IMR-90 (cell line): ENCODE data around the gene NBEA. TPM values are rescaled to one million over a fixed set of nuclear protein-coding genes. Genes with fewer than 3 reads are reported as not detected.

ENCODE experiments used
- ATAC-seq: fragments of 200-7000 bp; cut with Tn5 transposase; 2 replicates; pipeline ENCODE4 v1.9.1; 2020; ENCODE audit warnings: low read depth, mild to moderate bottlenecking, moderate library complexity
- BruUV-seq: library from RNA; stranded (reverse); fragments of 400-500 nt; replicated peaks from 2 replicates; lab custom pipeline; 2021; lab: Mats Ljungman, UMichigan
- CTCF ChIA-PET: fragments of 300-600 bp; formaldehyde crosslinking; extraction: SDS; loops from one replicate; lab custom pipeline; 2021; ENCODE audit warnings: antibody characterized with exemption; lab: Yijun Ruan, JAX
- POLR2A ChIA-PET: fragments of 300-600 bp; sonication (Branson Sonifier 250); formaldehyde crosslinking; loops from one replicate; lab custom pipeline; 2022; ENCODE audit warnings: antibody characterized with exemption; ENCODE audit not compliant: unreplicated experiment; lab: Charles Lee
- DNase-seq: peaks from one replicate; pipeline ENCODE4 v3.0.0; 2013
- H2AFZ ChIP-seq: replicated peaks from 2 replicates; pipeline ENCODE3; 2013; ENCODE audit warnings: low read length, mild to moderate bottlenecking; ENCODE audit not compliant: poor library complexity
- H2AK5ac ChIP-seq: 2 replicates; pipeline ENCODE4 v1.6.1; 2013; ENCODE audit warnings: low read depth, low read length, inconsistent platforms
- H2AK9ac ChIP-seq: replicated peaks from 2 replicates; pipeline ENCODE3; 2013; ENCODE audit warnings: mild to moderate bottlenecking, low read depth, low read length, moderate library complexity; ENCODE audit not compliant: poor library complexity
- H2BK120ac ChIP-seq: 2 replicates; pipeline ENCODE4 v1.6.1; 2013; ENCODE audit warnings: low read depth, low read length, inconsistent platforms
- H2BK15ac ChIP-seq: 3 replicates; pipeline ENCODE4 v1.6.1; 2013; ENCODE audit warnings: low read depth, low read length, inconsistent platforms
- H2BK20ac ChIP-seq: 2 replicates; pipeline ENCODE4 v1.6.1; 2013; ENCODE audit warnings: low read depth, mild to moderate bottlenecking, inconsistent platforms, low read length, moderate library complexity
- H2BK5ac ChIP-seq: 2 replicates; pipeline ENCODE4 v1.6.1; 2013; ENCODE audit warnings: mild to moderate bottlenecking, low read depth, low read length, inconsistent platforms; ENCODE audit not compliant: poor library complexity, severe bottlenecking
- H3K14ac ChIP-seq: replicated peaks from 2 replicates; pipeline ENCODE4 v1.6.1; 2013; ENCODE audit warnings: low read depth, low read length, inconsistent platforms
- H3K18ac ChIP-seq: 2 replicates; pipeline ENCODE4 v1.6.1; 2013; ENCODE audit warnings: low read depth, low read length, control low read depth
- H3K23ac ChIP-seq: 2 replicates; pipeline ENCODE4 v1.6.1; 2013; ENCODE audit warnings: low read depth, low read length, inconsistent platforms
- H3K27ac ChIP-seq: 2 replicates; pipeline ENCODE4 v1.5.1; 2013; ENCODE audit warnings: mild to moderate bottlenecking, control low read depth, low read length; ENCODE audit not compliant: insufficient read depth
- H3K27me3 ChIP-seq: 2 replicates; pipeline ENCODE4 v1.6.1; 2013; ENCODE audit warnings: low read length; ENCODE audit not compliant: control insufficient read depth, insufficient read depth
- H3K36me3 ChIP-seq: 2 replicates; pipeline ENCODE4 v1.6.1; 2013; ENCODE audit warnings: low read length, mixed read lengths; ENCODE audit not compliant: control insufficient read depth, insufficient read depth
- H3K4ac ChIP-seq: 2 replicates; pipeline ENCODE4 v1.6.1; 2013; ENCODE audit warnings: low read depth, low read length, inconsistent platforms
- H3K4me1 ChIP-seq: 2 replicates; pipeline ENCODE4 v1.6.1; 2013; ENCODE audit warnings: low read length, mixed read lengths; ENCODE audit not compliant: control insufficient read depth, insufficient read depth
- H3K4me2 ChIP-seq: 2 replicates; pipeline ENCODE4 v1.6.1; 2013; ENCODE audit warnings: low read depth, mild to moderate bottlenecking, control low read depth, low read length, moderate library complexity
- H3K4me3 ChIP-seq: 2 replicates; pipeline ENCODE4 v1.5.1; 2013; ENCODE audit warnings: low read depth, mild to moderate bottlenecking, control low read depth, low read length, moderate library complexity; ENCODE audit not compliant: insufficient read depth
- H3K56ac ChIP-seq: 2 replicates; pipeline ENCODE4 v1.6.1; 2013; ENCODE audit warnings: low read length, inconsistent platforms; ENCODE audit not compliant: insufficient read depth; ENCODE audit errors: extremely low read depth
- H3K79me1 ChIP-seq, 2 experiments: 2 replicates each; pipeline ENCODE4 v1.6.1; 2013; ENCODE audit warnings: low read length in 2 of 2, inconsistent platforms in 1 of 2, low read depth in 1 of 2
- H3K9ac ChIP-seq: 2 replicates; pipeline ENCODE4 v1.6.1; 2013; ENCODE audit warnings: low read depth, low read length, control low read depth
- H3K9me1 ChIP-seq: 2 replicates; pipeline ENCODE4 v1.6.1; 2013; ENCODE audit warnings: low read length, inconsistent platforms; ENCODE audit not compliant: insufficient read depth
- H3K9me3 ChIP-seq: 2 replicates; pipeline ENCODE4 v1.6.1; 2013; ENCODE audit warnings: low read length; ENCODE audit not compliant: control insufficient read depth, insufficient read depth
- H4K20me1 ChIP-seq: 2 replicates; pipeline ENCODE4 v1.6.1; 2013; ENCODE audit warnings: low read length, inconsistent platforms; ENCODE audit not compliant: insufficient read depth
- H4K5ac ChIP-seq: 2 replicates; pipeline ENCODE4 v1.6.1; 2013; ENCODE audit warnings: mild to moderate bottlenecking, low read depth, low read length, control low read depth
- H4K8ac ChIP-seq, 2 experiments: 2 replicates each; pipeline ENCODE4 v1.6.1; 2013; ENCODE audit warnings: low read depth in 2 of 2, low read length in 2 of 2, control low read depth in 1 of 2, inconsistent platforms in 1 of 2
- H4K91ac ChIP-seq: 2 replicates; pipeline ENCODE4 v1.6.1; 2013; ENCODE audit warnings: low read depth, low read length, inconsistent platforms; ENCODE audit not compliant: insufficient read depth
- BHLHE40 ChIP-seq: fragments of 150-350 bp; IDR thresholded peaks from 2 replicates; pipeline ENCODE4 v1.6.1; 2016; ENCODE audit warnings: mild to moderate bottlenecking, low read depth, low read length
- CHD1 ChIP-seq: IDR thresholded peaks from 2 replicates; pipeline ENCODE4 v1.6.1; 2012; ENCODE audit warnings: low read depth, low read length, improper control_type of control experiment
- CTCF ChIP-seq: conservative IDR thresholded peaks from 2 replicates; pipeline ENCODE4 v1.5.1; 2012; ENCODE audit warnings: mild to moderate bottlenecking, low read depth, low read length, improper control_type of control experiment
- ELK1 ChIP-seq: fragments of 150-350 bp; IDR thresholded peaks from 2 replicates; pipeline ENCODE4 v1.6.1; 2016; ENCODE audit warnings: low read depth, mild to moderate bottlenecking, low read length, moderate library complexity, borderline replicate concordance
- FOS ChIP-seq: fragments of 150-350 bp; IDR thresholded peaks from 2 replicates; pipeline ENCODE4 v1.6.1; 2016; ENCODE audit warnings: low read depth, low read length
- MAFK ChIP-seq: IDR thresholded peaks from 2 replicates; pipeline ENCODE4 v1.6.1; 2012; ENCODE audit warnings: low read depth, low read length, improper control_type of control experiment
- MAZ ChIP-seq: IDR thresholded peaks from 2 replicates; pipeline ENCODE4 v1.6.1; 2012; ENCODE audit warnings: low read depth, mild to moderate bottlenecking, low read length, improper control_type of control experiment, moderate library complexity, borderline replicate concordance
- MXI1 ChIP-seq: IDR thresholded peaks from 2 replicates; pipeline ENCODE4 v1.6.1; 2012; ENCODE audit warnings: low read depth, mild to moderate bottlenecking, low read length, moderate library complexity, borderline replicate concordance
- NFE2L2 ChIP-seq: fragments of 150-350 bp; IDR thresholded peaks from 2 replicates; pipeline ENCODE4 v1.6.1; 2016; ENCODE audit warnings: low read depth, mild to moderate bottlenecking, low read length
- POLR2A ChIP-seq: IDR thresholded peaks from 2 replicates; pipeline ENCODE4 v1.6.1; 2012; ENCODE audit warnings: mild to moderate bottlenecking, low read depth, low read length
- RAD21 ChIP-seq: IDR thresholded peaks from 2 replicates; pipeline ENCODE4 v1.6.1; 2012; ENCODE audit warnings: low read length, improper control_type of control experiment
- RCOR1 ChIP-seq: IDR thresholded peaks from 2 replicates; pipeline ENCODE4 v1.6.1; 2012; ENCODE audit warnings: mild to moderate bottlenecking, low read length, improper control_type of control experiment; ENCODE audit not compliant: insufficient replicate concordance
- RFX5 ChIP-seq: IDR thresholded peaks from 2 replicates; pipeline ENCODE4 v1.8.0; 2012; ENCODE audit warnings: low read depth, mild to moderate bottlenecking, low read length, moderate library complexity
- USF2 ChIP-seq: fragments of 150-350 bp; IDR thresholded peaks from 2 replicates; pipeline ENCODE4 v1.6.1; 2017; ENCODE audit warnings: mild to moderate bottlenecking, antibody characterized with exemption, low read length, low read depth
- WGBS, 2 experiments: methylation state at CpG; one replicate each; pipeline versions ENCODE4 v1.1.5 to v1.1.7; 2013; ENCODE audit warnings: missing lambda C conversion rate in 2 of 2; ENCODE audit not compliant: insufficient read length in 1 of 2; ENCODE audit errors: extremely low coverage in 2 of 2; 5-methylcytosine and 5-hydroxymethylcytosine counted together
- dilution Hi-C: fragments of 300-500 bp; cut with HindIII; formaldehyde crosslinking; loops from one replicate; pipeline ENCODE4 v1.14.3; 2018; ENCODE audit warnings: low sequenced_read_pairs; ENCODE audit not compliant: unreplicated experiment
- in situ Hi-C: fragments of 300-500 bp; cut with MboI; formaldehyde crosslinking; loops from 3 replicates; pipeline ENCODE4 v1.14.3; 2019; ENCODE audit warnings: low sequenced_read_pairs, inconsistent platforms, mixed read lengths
- intact Hi-C: fragments of 100-400 bp; cut with micrococcal nuclease; formaldehyde crosslinking; loops from 2 replicates; pipeline ENCODE4 v1.10.0; 2022
- polyA plus RNA-seq, 3 experiments: library from polyadenylated mRNA; depleted of rRNA; stranded (reverse); fragments of >200 nt; gene quantifications; 2 replicates each; pipeline ENCODE4 v1.2.3, GENCODE V29; 2012; ENCODE audit warnings: low replicate concordance in 1 of 3
- total RNA-seq: library from RNA; depleted of rRNA; stranded (reverse); fragments of >200 nt; gene quantifications from 2 replicates; pipeline ENCODE4 v1.2.3, GENCODE V29; 2012

The NBEA gene
- total and polyA plus RNA-seq, 2 of the 4 experiments (the other 2 are of a cell fraction): 0.82 to 2.2 TPM

GRCh38 chr13:35208587-35208986, 266.5 kb downstream of the NBEA start:
- H4K91ac ChIP-seq: no peak overlapping the region
- dilution Hi-C loops: no loop called here
- ATAC-seq (no peak), DNase-seq (no peak)
- no peak overlapping the region for H4K8ac ChIP-seq
- TF ChIP-seq MAZ: no peak
- TF ChIP-seq USF2: no peak
- no peak for TF ChIP-seq FOS
- no peak for TF ChIP-seq CTCF
- TF ChIP-seq MXI1: no peak
- TF ChIP-seq RAD21: no peak
- no peak for TF ChIP-seq NFE2L2
- TF ChIP-seq CHD1: no peak
- no peak for TF ChIP-seq RFX5
- no peak for TF ChIP-seq BHLHE40
- no peak for TF ChIP-seq MAFK
- TF ChIP-seq ELK1: no peak
- TF ChIP-seq POLR2A: no peak
- TF ChIP-seq RCOR1: no peak
- WGBS, 2 experiments: no CpG with 5 or more reads among the region's 1 CpG
- intact Hi-C loops: loop anchor here (5.0 to 10.0 kb wide), 2 partner anchors 426 to 514 kb away; no protein-coding TSS in a partner anchor
- ChIA-PET POLR2A (interaction anchor here (0.5 kb wide), 1 partner anchor 20 kb away, joined by 15 read pairs; no protein-coding TSS in a partner anchor), CTCF (interaction anchor here (1.1 kb wide), 1 partner anchor 610 kb away, joined by 3 read pairs; no protein-coding TSS in a partner anchor)
- H3K14ac ChIP-seq: no peak overlapping the region
- no peak overlapping the region for H2BK20ac ChIP-seq
- BruUV-seq: no TSS peak
- no peak overlapping the region for H3K4me3 ChIP-seq
- no peak overlapping the region for H3K9ac ChIP-seq
- no peak overlapping the region for H3K27ac ChIP-seq
- no peaks in the 10 kb centered on the region for H3K9me1 ChIP-seq
- no peak overlapping the region for H2BK15ac ChIP-seq
- H3K18ac ChIP-seq: no peak overlapping the region
- no peaks in the 10 kb centered on the region for H4K20me1 ChIP-seq
- H3K4me2 ChIP-seq: no peak overlapping the region
- H4K5ac ChIP-seq: no peak overlapping the region
- no peaks in the 10 kb centered on the region for H3K4me1 ChIP-seq
- H3K4ac ChIP-seq: no peak overlapping the region
- no peak overlapping the region for H3K56ac ChIP-seq
- no peaks in the 10 kb centered on the region for H3K27me3 ChIP-seq
- no peaks in the 10 kb centered on the region for H3K79me1 ChIP-seq
- H2BK5ac ChIP-seq: no peak overlapping the region
- no peak overlapping the region for H2BK120ac ChIP-seq
- no peak overlapping the region for H2AK9ac ChIP-seq
- H3K36me3 ChIP-seq: no peaks in the 10 kb centered on the region
- no peaks in the 10 kb centered on the region for H3K9me3 ChIP-seq
- in situ Hi-C loops: loop anchor here (25.0 kb wide), 1 partner anchor 754 kb away; no protein-coding TSS in a partner anchor
- H2AK5ac ChIP-seq: no peak overlapping the region
- H2AFZ ChIP-seq: no peak overlapping the region
- H3K23ac ChIP-seq: no peak overlapping the region
